Measurements from ENCODE around the gene LAMC3.

LAMC3 gene

GRCh38 chr9:131116281-131117120 is 107.5 kb downstream of the LAMC3 start:
- Histone ChIP-seq H3K36me3 (ENCODE audit: control insufficient read depth in 1 of 2, insufficient read depth in 2 of 2, low read length in 2 of 2) (no peaks in the 10 kb centered on the region), H3K4me1 (ENCODE audit: control insufficient read depth in 1 of 2, insufficient read depth in 2 of 2, low read length in 2 of 2) (peaks cover 0 to 4% of the 10 kb centered on the region in 2 donors), H3K9ac (ENCODE audit: low read depth in 1 of 2, low read length in 2 of 2) (no peak overlapping the region), H3K4me3 (ENCODE audit: low read depth in 1 of 2, low read length in 2 of 2) (no peak overlapping the region), H3K9me3 (ENCODE audit: control insufficient read depth in 1 of 2, low read length in 2 of 2) (no peaks in the 10 kb centered on the region), H3K27me3 (ENCODE audit: control insufficient read depth in 1 of 2, insufficient read depth in 2 of 2, low read length in 2 of 2) (no peaks in the 10 kb centered on the region), H3K27ac (ENCODE audit: low read depth, low read length) (no peak overlapping the region)

GRCh38 chr9:131117121-131117761 is 108.3 kb downstream of the LAMC3 start:
- Histone ChIP-seq H3K9ac (ENCODE audit: low read depth in 1 of 2, low read length in 2 of 2) (no peak overlapping the region), H3K27ac (ENCODE audit: low read depth, low read length) (no peak overlapping the region), H3K9me3 (ENCODE audit: control insufficient read depth in 1 of 2, low read length in 2 of 2) (no peaks in the 10 kb centered on the region), H3K4me1 (ENCODE audit: control insufficient read depth in 1 of 2, insufficient read depth in 2 of 2, low read length in 2 of 2) (peaks cover 0 to 4% of the 10 kb centered on the region in 2 donors), H3K4me3 (ENCODE audit: low read depth in 1 of 2, low read length in 2 of 2) (no peak overlapping the region), H3K36me3 (ENCODE audit: control insufficient read depth in 1 of 2, insufficient read depth in 2 of 2, low read length in 2 of 2) (no peaks in the 10 kb centered on the region), H3K27me3 (ENCODE audit: control insufficient read depth in 1 of 2, insufficient read depth in 2 of 2, low read length in 2 of 2) (no peaks in the 10 kb centered on the region)

- H3K27ac ChIP-seq (ENCODE audit: low read depth, low read length) = no peak overlapping the region
- H3K36me3 ChIP-seq (ENCODE audit: control insufficient read depth in 1 of 2, insufficient read depth in 2 of 2, low read length in 2 of 2) = no peaks in the 10 kb centered on the region
- H3K4me3 ChIP-seq (ENCODE audit: low read depth in 1 of 2, low read length in 2 of 2) = no peak overlapping the region
- H3K27me3 ChIP-seq (ENCODE audit: control insufficient read depth in 1 of 2, insufficient read depth in 2 of 2, low read length in 2 of 2) = no peaks in the 10 kb centered on the region
- H3K9me3 ChIP-seq (ENCODE audit: control insufficient read depth in 1 of 2, low read length in 2 of 2) = no peaks in the 10 kb centered on the region
- H3K9ac ChIP-seq (ENCODE audit: low read depth in 1 of 2, low read length in 2 of 2) = no peak overlapping the region
- H3K4me1 ChIP-seq (ENCODE audit: control insufficient read depth in 1 of 2, insufficient read depth in 2 of 2, low read length in 2 of 2) = peaks cover 0 to 4% of the 10 kb centered on the region in 2 donors
Measured at GRCh38 chr9:131117762-131118145, 108.8 kb downstream of the LAMC3 start.

GRCh38 chr9:131119600-131119999 is 110.6 kb downstream of the LAMC3 start:
- no peaks in the 10 kb centered on the region for H3K36me3 ChIP-seq (ENCODE audit: control insufficient read depth in 1 of 2, insufficient read depth in 2 of 2, low read length in 2 of 2)
- peaks cover 1 to 4% of the 10 kb centered on the region in 2 donors for H3K4me1 ChIP-seq (ENCODE audit: control insufficient read depth in 1 of 2, insufficient read depth in 2 of 2, low read length in 2 of 2)
- H3K27ac ChIP-seq (ENCODE audit: low read depth, low read length) = no peak overlapping the region
- H3K4me3 ChIP-seq (ENCODE audit: low read depth in 1 of 2, low read length in 2 of 2) = no peak overlapping the region
- no peaks in the 10 kb centered on the region for H3K9me3 ChIP-seq (ENCODE audit: control insufficient read depth in 1 of 2, low read length in 2 of 2)
- H3K9ac ChIP-seq (ENCODE audit: low read depth in 1 of 2, low read length in 2 of 2) = no peak overlapping the region
- no peaks in the 10 kb centered on the region for H3K27me3 ChIP-seq (ENCODE audit: control insufficient read depth in 1 of 2, insufficient read depth in 2 of 2, low read length in 2 of 2)

GRCh38 chr9:131120620-131121228 is 111.8 kb downstream of the LAMC3 start:
- Histone ChIP-seq H3K27me3 (ENCODE audit: control insufficient read depth in 1 of 2, insufficient read depth in 2 of 2, low read length in 2 of 2) (no peaks in the 10 kb centered on the region), H3K36me3 (ENCODE audit: control insufficient read depth in 1 of 2, insufficient read depth in 2 of 2, low read length in 2 of 2) (no peaks in the 10 kb centered on the region), H3K4me3 (ENCODE audit: low read depth in 1 of 2, low read length in 2 of 2) (no peak overlapping the region), H3K4me1 (ENCODE audit: control insufficient read depth in 1 of 2, insufficient read depth in 2 of 2, low read length in 2 of 2) (peaks cover 4 to 6% of the 10 kb centered on the region in 2 donors), H3K9ac (ENCODE audit: low read depth in 1 of 2, low read length in 2 of 2) (no peak overlapping the region), H3K9me3 (ENCODE audit: control insufficient read depth in 1 of 2, low read length in 2 of 2) (no peaks in the 10 kb centered on the region), H3K27ac (ENCODE audit: low read depth, low read length) (no peak overlapping the region)

- Histone ChIP-seq H3K27me3 (ENCODE audit: control insufficient read depth in 1 of 2, insufficient read depth in 2 of 2, low read length in 2 of 2) (no peaks in the 10 kb centered on the region), H3K9me3 (ENCODE audit: control insufficient read depth in 1 of 2, low read length in 2 of 2) (no peaks in the 10 kb centered on the region), H3K4me3 (ENCODE audit: low read depth in 1 of 2, low read length in 2 of 2) (no peak overlapping the region), H3K9ac (ENCODE audit: low read depth in 1 of 2, low read length in 2 of 2) (no peak overlapping the region), H3K4me1 (ENCODE audit: control insufficient read depth in 1 of 2, insufficient read depth in 2 of 2, low read length in 2 of 2) (peaks cover 8 to 12% of the 10 kb centered on the region in 2 donors), H3K36me3 (ENCODE audit: control insufficient read depth in 1 of 2, insufficient read depth in 2 of 2, low read length in 2 of 2) (no peaks in the 10 kb centered on the region), H3K27ac (ENCODE audit: low read depth, low read length) (peak overlapping the region; percentile 54)
Measured at GRCh38 chr9:131121346-131121745, 112.4 kb downstream of the LAMC3 start.

- Histone ChIP-seq H3K36me3 (ENCODE audit: control insufficient read depth in 1 of 2, insufficient read depth in 2 of 2, low read length in 2 of 2) (peaks cover 0 to under 1% of the 10 kb centered on the region in 2 donors), H3K4me3 (ENCODE audit: low read depth in 1 of 2, low read length in 2 of 2) (no peak overlapping the region), H3K27ac (ENCODE audit: low read depth, low read length) (peak overlapping the region; percentile 54), H3K9me3 (ENCODE audit: control insufficient read depth in 1 of 2, low read length in 2 of 2) (no peaks in the 10 kb centered on the region), H3K9ac (ENCODE audit: low read depth in 1 of 2, low read length in 2 of 2) (no peak overlapping the region), H3K27me3 (ENCODE audit: control insufficient read depth in 1 of 2, insufficient read depth in 2 of 2, low read length in 2 of 2) (no peaks in the 10 kb centered on the region), H3K4me1 (ENCODE audit: control insufficient read depth in 1 of 2, insufficient read depth in 2 of 2, low read length in 2 of 2) (peaks cover 10 to 18% of the 10 kb centered on the region in 2 donors)
Measured at GRCh38 chr9:131122158-131122557, 113.2 kb downstream of the LAMC3 start.

- Histone ChIP-seq H3K9ac (ENCODE audit: low read depth in 1 of 2, low read length in 2 of 2) (peak overlapping the region; percentile 87 to 97), H3K9me3 (ENCODE audit: control insufficient read depth in 1 of 2, low read length in 2 of 2) (no peaks in the 10 kb centered on the region), H3K4me1 (ENCODE audit: control insufficient read depth in 1 of 2, insufficient read depth in 2 of 2, low read length in 2 of 2) (peaks cover 10 to 18% of the 10 kb centered on the region in 2 donors), H3K27ac (ENCODE audit: low read depth, low read length) (peak overlapping the region; percentile 92), H3K36me3 (ENCODE audit: control insufficient read depth in 1 of 2, insufficient read depth in 2 of 2, low read length in 2 of 2) (peaks cover 21 to 28% of the 10 kb centered on the region in 2 donors), H3K4me3 (ENCODE audit: low read depth in 1 of 2, low read length in 2 of 2) (peak overlapping the region; percentile 94 to 99), H3K27me3 (ENCODE audit: control insufficient read depth in 1 of 2, insufficient read depth in 2 of 2, low read length in 2 of 2) (no peaks in the 10 kb centered on the region)
Measured at GRCh38 chr9:131125038-131125287, 116.0 kb downstream of the LAMC3 start.

GRCh38 chr9:131125288-131126058 is 116.5 kb downstream of the LAMC3 start, which contains the start of gene NUP214:
TSS of gene NUP214 (plus strand) at chr9:131125586. CDS start at chr9:131125705, 119 bp downstream.
- Histone ChIP-seq H3K9ac (ENCODE audit: low read depth in 1 of 2, low read length in 2 of 2) (peak within 1 kb of the TSS; percentile 97), H3K4me3 (ENCODE audit: low read depth in 1 of 2, low read length in 2 of 2) (peak within 1 kb of the TSS; percentile 94 to 99), H3K27me3 (ENCODE audit: control insufficient read depth in 1 of 2, insufficient read depth in 2 of 2, low read length in 2 of 2) (no peaks in the 10 kb centered on the region), H3K36me3 (ENCODE audit: control insufficient read depth in 1 of 2, insufficient read depth in 2 of 2, low read length in 2 of 2) (peaks cover 24 to 29% of the 10 kb centered on the region in 2 donors), H3K27ac (ENCODE audit: low read depth, low read length) (peak within 1 kb of the TSS; percentile 92), H3K4me1 (ENCODE audit: control insufficient read depth in 1 of 2, insufficient read depth in 2 of 2, low read length in 2 of 2) (peaks cover 10 to 18% of the 10 kb centered on the region in 2 donors), H3K9me3 (ENCODE audit: control insufficient read depth in 1 of 2, low read length in 2 of 2) (no peaks in the 10 kb centered on the region)

Measured in duodenal mucosa (tissue), 2 donors.